Fibroblast of lung (primary cell): ENCODE data around the gene HOXA11. TPM values are rescaled to one million over a fixed set of nuclear protein-coding genes. Genes with fewer than 3 reads are reported as not detected.

ENCODE experiments used
- DNase-seq, 2 donors: peaks; one replicate each; pipeline versions ENCODE4 v3.0.0 to v3.0.0-alpha.2; 2010; ENCODE audit warnings: low read depth in 2 of 2
- H2AFZ ChIP-seq: 2 replicates; pipeline ENCODE4 v1.5.1; 2012; ENCODE audit warnings: low read length, control low read depth, inconsistent platforms
- H3K27ac ChIP-seq: 2 replicates; pipeline ENCODE4 v1.5.1; 2011; ENCODE audit warnings: low read length, control low read depth; ENCODE audit not compliant: insufficient read depth
- H3K27me3 ChIP-seq: 2 replicates; pipeline ENCODE4 v1.5.1; 2011; ENCODE audit warnings: mild to moderate bottlenecking, low read length; ENCODE audit not compliant: control insufficient read depth, insufficient read depth
- H3K36me3 ChIP-seq: 2 replicates; pipeline ENCODE4 v1.5.1; 2011; ENCODE audit warnings: low read length; ENCODE audit not compliant: control insufficient read depth, insufficient read depth
- H3K4me1 ChIP-seq: 2 replicates; pipeline ENCODE4 v1.5.1; 2011; ENCODE audit warnings: low read length; ENCODE audit not compliant: control insufficient read depth, insufficient read depth; ENCODE audit errors: extremely low read depth
- H3K4me2 ChIP-seq: 2 replicates; pipeline ENCODE4 v1.5.1; 2011; ENCODE audit warnings: low read length, control low read depth; ENCODE audit not compliant: insufficient read depth; ENCODE audit errors: extremely low read depth
- H3K4me3 ChIP-seq, 4 experiments: fragments of 200-600 bp in 1 of 4; sonication (generic) in 1 of 4; replicated peaks in 1 of 4; 2 replicates each; pipeline ENCODE4 v1.5.1; 2011 to 2016; ENCODE audit warnings: low read length in 4 of 4, low read depth in 3 of 4, mild to moderate bottlenecking in 3 of 4, control low read depth in 2 of 4, inconsistent platforms in 1 of 4, mixed read lengths in 1 of 4; ENCODE audit not compliant: insufficient read depth in 1 of 4; ENCODE audit errors: control extremely low read depth in 1 of 4
- H3K79me2 ChIP-seq: 2 replicates; pipeline ENCODE4 v1.5.1; 2012; ENCODE audit warnings: mild to moderate bottlenecking, low read length, inconsistent platforms; ENCODE audit not compliant: control insufficient read depth, insufficient read depth
- H3K9ac ChIP-seq: 2 replicates; pipeline ENCODE4 v1.5.1; 2011; ENCODE audit warnings: mild to moderate bottlenecking, low read length, control low read depth; ENCODE audit not compliant: insufficient read depth
- H3K9me3 ChIP-seq: 2 replicates; pipeline ENCODE4 v1.5.1; 2012; ENCODE audit warnings: low read depth, low read length; ENCODE audit not compliant: control insufficient read depth, insufficient read depth
- H4K20me1 ChIP-seq: 2 replicates; pipeline ENCODE4 v1.5.1; 2011; ENCODE audit warnings: low read length; ENCODE audit not compliant: control insufficient read depth, insufficient read depth; ENCODE audit errors: extremely low read depth
- EZH2 ChIP-seq: IDR thresholded peaks from 2 replicates; pipeline ENCODE4 v1.5.1; 2012; ENCODE audit warnings: low read length, control low read depth, mild to moderate bottlenecking; ENCODE audit errors: missing control alignments
- polyA plus RNA-seq, 2 donors: library from polyadenylated mRNA; depleted of rRNA in 1 of 2; stranded (reverse) in 1 of 2; unstranded in 1 of 2; fragments of >200 nt; gene quantifications; 2 replicates each; pipeline ENCODE4 v1.2.1, GENCODE V29; 2011 to 2012; ENCODE audit warnings: missing spikeins in 1 of 2
- total RNA-seq: library from RNA; depleted of rRNA; stranded (reverse); fragments of >200 nt; gene quantifications from 2 replicates; pipeline ENCODE4 v1.2.1, GENCODE V29; 2014
- TF ChIP-seq, protein P1 (sequence below), 2 donors: IDR thresholded peaks in 1 of 2; conservative IDR thresholded peaks in 1 of 2; 1 replicate in 1 of 2; 2 replicates in 1 of 2; pipeline ENCODE4 v1.5.1; 2011 to 2012; ENCODE audit warnings: low read length in 2 of 2, control low read depth in 1 of 2, inconsistent platforms in 1 of 2, low read depth in 1 of 2, mild to moderate bottlenecking in 1 of 2

HOXA11 gene
- total and polyA plus RNA-seq, 2 donors (not counting 1 experiment from before 2014, with no cell fraction given): 0.18 TPM; not detected in 1

DNA sequence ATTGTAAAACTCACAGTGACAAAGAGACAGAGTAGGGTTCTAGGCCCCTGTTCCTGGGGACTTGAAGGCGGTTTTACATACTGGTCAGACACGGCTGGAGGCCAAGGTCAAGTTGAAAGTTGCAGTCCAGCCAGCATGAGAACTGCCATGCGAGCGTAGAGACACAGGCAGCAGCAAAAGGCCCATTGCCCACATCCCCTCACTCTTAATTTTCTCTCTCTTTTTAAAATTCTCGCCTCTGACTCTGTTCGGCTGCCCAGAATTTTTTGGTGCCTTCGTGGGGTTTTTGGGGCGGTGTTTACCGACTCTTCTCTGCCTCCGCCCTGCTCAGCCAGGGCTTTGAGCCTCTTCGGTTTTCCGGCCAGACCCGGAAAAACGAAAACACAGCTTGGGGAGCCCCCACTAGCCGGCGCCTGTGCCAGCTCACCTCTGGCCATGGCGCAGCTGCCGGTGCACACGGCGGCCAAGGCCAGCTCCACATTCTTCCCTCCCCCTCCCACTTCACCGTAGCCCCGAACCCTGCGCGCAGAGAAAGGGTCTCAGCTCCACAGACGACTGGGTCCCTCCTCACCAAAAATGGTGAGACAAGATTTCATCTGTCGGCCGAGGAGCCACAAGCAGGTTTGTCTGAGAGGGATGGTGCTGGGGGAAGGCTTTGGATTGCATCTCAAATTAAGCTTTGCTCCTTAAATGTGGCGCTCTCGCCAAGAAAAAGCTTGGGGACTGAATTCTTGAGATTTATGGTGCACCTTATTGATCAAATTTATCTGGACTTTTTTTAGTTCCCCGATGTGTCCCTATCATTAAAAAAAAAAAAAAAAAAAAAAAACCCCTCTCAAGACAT lies 17.2 kb upstream of the HOXA11 start:
- Histone ChIP-seq H4K20me1 (no peaks in the 10 kb centered on the region), H3K79me2 (no peaks in the 10 kb centered on the region), H3K27ac (no peak overlapping the region), H3K36me3 (no peaks in the 10 kb centered on the region), H3K9ac (no peak overlapping the region), H3K9me3 (no peaks in the 10 kb centered on the region), H2AFZ (no peak overlapping the region), H3K4me2 (no peak overlapping the region), H3K4me3 (no peak overlapping the region), H3K4me1 (peaks cover 2% of the 10 kb centered on the region), H3K27me3 (peaks cover 87% of the 10 kb centered on the region)
- TF ChIP-seq, protein P1, sequence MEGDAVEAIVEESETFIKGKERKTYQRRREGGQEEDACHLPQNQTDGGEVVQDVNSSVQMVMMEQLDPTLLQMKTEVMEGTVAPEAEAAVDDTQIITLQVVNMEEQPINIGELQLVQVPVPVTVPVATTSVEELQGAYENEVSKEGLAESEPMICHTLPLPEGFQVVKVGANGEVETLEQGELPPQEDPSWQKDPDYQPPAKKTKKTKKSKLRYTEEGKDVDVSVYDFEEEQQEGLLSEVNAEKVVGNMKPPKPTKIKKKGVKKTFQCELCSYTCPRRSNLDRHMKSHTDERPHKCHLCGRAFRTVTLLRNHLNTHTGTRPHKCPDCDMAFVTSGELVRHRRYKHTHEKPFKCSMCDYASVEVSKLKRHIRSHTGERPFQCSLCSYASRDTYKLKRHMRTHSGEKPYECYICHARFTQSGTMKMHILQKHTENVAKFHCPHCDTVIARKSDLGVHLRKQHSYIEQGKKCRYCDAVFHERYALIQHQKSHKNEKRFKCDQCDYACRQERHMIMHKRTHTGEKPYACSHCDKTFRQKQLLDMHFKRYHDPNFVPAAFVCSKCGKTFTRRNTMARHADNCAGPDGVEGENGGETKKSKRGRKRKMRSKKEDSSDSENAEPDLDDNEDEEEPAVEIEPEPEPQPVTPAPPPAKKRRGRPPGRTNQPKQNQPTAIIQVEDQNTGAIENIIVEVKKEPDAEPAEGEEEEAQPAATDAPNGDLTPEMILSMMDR (conservative IDR thresholded peaks at IDR 0.05 in 1 of 2, IDR thresholded peaks at IDR 0.05 in 1 of 2; ENCODE audit: low read depth in 1 of 2, low read length in 2 of 2): no peak
- TF ChIP-seq EZH2: peak; percentile 64
- no peak for DNase-seq

DNA sequence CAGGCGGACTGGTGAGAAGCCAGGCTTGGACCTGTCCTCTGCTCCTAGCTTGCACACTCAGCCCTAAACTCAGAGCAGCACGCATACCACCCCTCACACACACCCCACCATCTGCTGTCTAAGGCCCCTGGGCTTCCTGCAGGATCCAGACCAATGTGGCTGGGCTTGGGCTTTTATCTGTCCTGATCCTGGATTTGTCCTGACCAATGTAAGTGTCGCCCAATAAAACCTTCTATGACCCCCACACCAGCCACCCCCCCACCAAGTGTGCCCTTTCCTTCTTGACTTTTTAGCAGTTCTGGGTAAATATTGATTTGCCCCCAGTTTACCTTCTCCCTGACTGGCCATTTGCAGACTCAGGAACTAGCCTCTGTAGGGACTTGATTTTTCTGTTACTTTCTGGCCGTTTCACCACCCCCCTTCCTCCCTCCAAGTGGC lies 16.6 kb upstream of the HOXA11 start:
- Histone ChIP-seq H3K27ac (no peak overlapping the region), H3K4me1 (peaks cover 2% of the 10 kb centered on the region), H4K20me1 (no peaks in the 10 kb centered on the region), H3K4me2 (peak overlapping the region; percentile 1), H3K79me2 (no peaks in the 10 kb centered on the region), H3K9ac (no peak overlapping the region), H3K27me3 (peaks cover 86% of the 10 kb centered on the region), H3K36me3 (no peaks in the 10 kb centered on the region), H2AFZ (no peak overlapping the region), H3K4me3 (no peak overlapping the region), H3K9me3 (no peaks in the 10 kb centered on the region)
- DNase-seq: no peak
- TF ChIP-seq EZH2: no peak
- TF ChIP-seq, protein P1 (conservative IDR thresholded peaks at IDR 0.05 in 1 of 2, IDR thresholded peaks at IDR 0.05 in 1 of 2; ENCODE audit: low read depth in 1 of 2, low read length in 2 of 2): no peak

DNA sequence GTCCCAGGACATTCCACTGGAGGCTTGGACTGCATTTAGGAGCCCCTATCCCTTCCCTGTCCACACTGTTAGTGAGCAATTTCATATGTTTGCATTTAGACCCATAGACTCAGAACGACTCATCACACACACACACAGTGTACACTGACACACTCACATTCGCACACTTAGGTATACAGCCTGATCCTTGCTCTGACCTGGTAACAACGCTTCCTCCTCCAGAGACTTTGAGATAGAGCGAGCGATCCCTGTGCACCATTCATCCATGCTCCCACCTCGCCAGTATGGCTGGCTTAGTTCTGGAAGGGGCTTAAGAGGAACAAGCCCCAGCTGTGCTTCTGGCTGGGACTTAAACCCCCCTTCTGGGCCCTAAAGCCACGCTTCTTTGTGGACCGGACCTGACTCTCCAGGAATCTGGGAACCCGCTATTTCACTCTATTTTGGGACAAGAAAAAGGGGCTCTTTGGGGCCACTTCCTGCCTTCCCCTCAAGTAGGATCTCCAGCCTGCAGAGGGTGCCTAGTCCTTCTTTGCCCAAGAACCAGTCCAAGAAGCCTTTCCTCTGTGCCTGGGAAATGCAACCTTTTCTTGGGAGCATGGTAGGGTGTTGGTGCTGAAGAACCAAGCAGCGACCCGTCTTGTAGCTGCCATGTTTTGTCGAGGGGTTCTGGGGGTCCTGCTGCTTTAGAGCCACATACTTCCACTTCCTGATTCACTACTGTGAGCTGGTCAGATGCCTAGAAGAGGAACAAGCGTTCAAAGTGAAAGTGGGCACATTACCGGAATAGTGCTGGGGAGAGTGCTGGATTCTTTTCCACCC lies 15.9 kb upstream of the HOXA11 start:
- TF ChIP-seq, protein P1 (conservative IDR thresholded peaks at IDR 0.05 in 1 of 2, IDR thresholded peaks at IDR 0.05 in 1 of 2; ENCODE audit: low read depth in 1 of 2, low read length in 2 of 2): no peak
- TF ChIP-seq EZH2: peak; percentile 98
- no peaks in the 10 kb centered on the region for H4K20me1 ChIP-seq
- no peaks in the 10 kb centered on the region for H3K79me2 ChIP-seq
- peaks cover 79% of the 10 kb centered on the region for H3K27me3 ChIP-seq
- DNase-seq: no peak
- H2AFZ ChIP-seq: no peak overlapping the region
- H3K4me2 ChIP-seq: peak overlapping the region; percentile 1
- no peak overlapping the region for H3K4me3 ChIP-seq
- H3K36me3 ChIP-seq: no peaks in the 10 kb centered on the region
- H3K9ac ChIP-seq: no peak overlapping the region
- peaks cover 2% of the 10 kb centered on the region for H3K4me1 ChIP-seq
- H3K9me3 ChIP-seq: no peaks in the 10 kb centered on the region
- H3K27ac ChIP-seq: no peak overlapping the region
